T-helper 2 cell (primary cell): ENCODE measurements around the gene TRMU.

Source experiments
- DNase-seq, 5 experiments: peaks; one replicate each; pipeline versions ENCODE4 v3.0.0 to v3.0.0-alpha.2; 2012 to 2022

The TRMU gene

GRCh38 chr22:46337870-46338269 is 2.4 kb downstream of the TRMU start:
- no peak for DNase-seq

- no peak for DNase-seq
Measured at GRCh38 chr22:46338636-46339035, 3.1 kb downstream of the TRMU start.

GRCh38 chr22:46339956-46340355 is 4.4 kb downstream of the TRMU start:
- no peak for DNase-seq

- DNase-seq = no peak
Measured at GRCh38 chr22:46340676-46341075, 5.2 kb downstream of the TRMU start.

- DNase-seq = no peak
Measured at GRCh38 chr22:46346680-46347405, 11.3 kb downstream of the TRMU start.

GRCh38 chr22:46347646-46348045 is 12.1 kb downstream of the TRMU start:
- DNase-seq = no peak

- DNase-seq = no peak
Measured at GRCh38 chr22:46348099-46348695, 12.7 kb downstream of the TRMU start.

- no peak for DNase-seq
Measured at GRCh38 chr22:46349238-46349637, 13.7 kb downstream of the TRMU start.

- no peak for DNase-seq
Measured at GRCh38 chr22:46349681-46350080, 14.2 kb downstream of the TRMU start.

- DNase-seq = no peak
Measured at GRCh38 chr22:46350121-46350520, 14.6 kb downstream of the TRMU start.

- DNase-seq = no peak
Measured at GRCh38 chr22:46350646-46351045, 15.1 kb downstream of the TRMU start.

- DNase-seq = no peak
Measured at GRCh38 chr22:46351131-46351735, 15.7 kb downstream of the TRMU start.

- no peak for DNase-seq
Measured at GRCh38 chr22:46351767-46352166, 16.3 kb downstream of the TRMU start.

- DNase-seq = no peak
Measured at GRCh38 chr22:46352276-46352675, 16.8 kb downstream of the TRMU start.

GRCh38 chr22:46352691-46353386 is 17.3 kb downstream of the TRMU start:
- no peak for DNase-seq

GRCh38 chr22:46353483-46354105 is 18.1 kb downstream of the TRMU start:
- no peak for DNase-seq

GRCh38 chr22:46354176-46354992 is 18.9 kb downstream of the TRMU start:
- DNase-seq = no peak

GRCh38 chr22:46354993-46355305 is 19.4 kb downstream of the TRMU start:
- DNase-seq = no peak

- peak in 4 of 5 experiments; percentile 27 to 48 (median 39) for DNase-seq
Measured at GRCh38 chr22:46355369-46355995, 20.0 kb downstream of the TRMU start.

GRCh38 chr22:46355996-46356471 is 20.5 kb downstream of the TRMU start:
- no peak for DNase-seq
